Measurements from ENCODE around the gene NPPC.
"Not testable (repeated sequence)": the region's sequence is repeated elsewhere in the genome, so short reads cannot be mapped to it uniquely, and the experiment has no call there.

NPPC gene

GRCh38 chr2:231886071-231886681 is 40.0 kb downstream of the NPPC start:
- H3K9ac ChIP-seq: no peak overlapping the region
- H3K4me1 ChIP-seq: no peaks in the 10 kb centered on the region
- no peak overlapping the region for H3K4me2 ChIP-seq (ENCODE audit: low read length)
- no peak overlapping the region for H3K27ac ChIP-seq
- no peaks in the 10 kb centered on the region for H3K36me3 ChIP-seq (ENCODE audit: control insufficient read depth, insufficient read depth, low read length)
- H3K4me3 ChIP-seq (ENCODE audit: low read depth, low read length): no peak overlapping the region
- H3K27me3 ChIP-seq (ENCODE audit: control insufficient read depth, insufficient read depth, low read length): no peaks in the 10 kb centered on the region
- H3K79me2 ChIP-seq: no peaks in the 10 kb centered on the region
- no peaks in the 10 kb centered on the region for H3K9me3 ChIP-seq (ENCODE audit: control insufficient read depth, low read length)
- H2AFZ ChIP-seq: no peak overlapping the region
- TF ChIP-seq CTCF (IDR thresholded peaks at IDR 0.05): no peak

- H3K9me3 ChIP-seq (ENCODE audit: control insufficient read depth, low read length): no peaks in the 10 kb centered on the region
- TF ChIP-seq CTCF (IDR thresholded peaks at IDR 0.05): no peak
Measured at GRCh38 chr2:231884438-231885140, 41.6 kb downstream of the NPPC start.

GRCh38 chr2:231883468-231883881 is 42.7 kb downstream of the NPPC start:
- TF ChIP-seq CTCF (IDR thresholded peaks at IDR 0.05): no peak
- no peaks in the 10 kb centered on the region for H3K79me2 ChIP-seq
- no peaks in the 10 kb centered on the region for H3K9me3 ChIP-seq (ENCODE audit: control insufficient read depth, low read length)
- no peak overlapping the region for H3K4me2 ChIP-seq (ENCODE audit: low read length)
- no peaks in the 10 kb centered on the region for H3K4me1 ChIP-seq
- no peak overlapping the region for H3K4me3 ChIP-seq (ENCODE audit: low read depth, low read length)
- no peak overlapping the region for H2AFZ ChIP-seq
- H3K36me3 ChIP-seq (ENCODE audit: control insufficient read depth, insufficient read depth, low read length): no peaks in the 10 kb centered on the region
- no peak overlapping the region for H3K27ac ChIP-seq
- no peaks in the 10 kb centered on the region for H3K27me3 ChIP-seq (ENCODE audit: control insufficient read depth, insufficient read depth, low read length)
- H3K9ac ChIP-seq: no peak overlapping the region

More at GRCh38 chr2:231884438-231885140, 41.6 kb downstream of the NPPC start:
- no peak overlapping the region for H3K4me2 ChIP-seq (ENCODE audit: low read length)
- H3K27me3 ChIP-seq (ENCODE audit: control insufficient read depth, insufficient read depth, low read length): no peaks in the 10 kb centered on the region
- no peaks in the 10 kb centered on the region for H3K79me2 ChIP-seq
- no peak overlapping the region for H3K9ac ChIP-seq
- no peak overlapping the region for H3K4me3 ChIP-seq (ENCODE audit: low read depth, low read length)
- no peaks in the 10 kb centered on the region for H3K36me3 ChIP-seq (ENCODE audit: control insufficient read depth, insufficient read depth, low read length)
- H3K4me1 ChIP-seq: no peaks in the 10 kb centered on the region
- no peak overlapping the region for H3K27ac ChIP-seq
- no peak overlapping the region for H2AFZ ChIP-seq

- H3K4me3 ChIP-seq (ENCODE audit: low read depth, low read length): no peak overlapping the region
- TF ChIP-seq CTCF (IDR thresholded peaks at IDR 0.05): no peak
- no peaks in the 10 kb centered on the region for H3K79me2 ChIP-seq
- no peaks in the 10 kb centered on the region for H3K27me3 ChIP-seq (ENCODE audit: control insufficient read depth, insufficient read depth, low read length)
- no peak overlapping the region for H3K9ac ChIP-seq
- no peak overlapping the region for H2AFZ ChIP-seq
- H3K4me1 ChIP-seq: no peaks in the 10 kb centered on the region
- H3K36me3 ChIP-seq (ENCODE audit: control insufficient read depth, insufficient read depth, low read length): no peaks in the 10 kb centered on the region
- H3K4me2 ChIP-seq (ENCODE audit: low read length): no peak overlapping the region
- no peaks in the 10 kb centered on the region for H3K9me3 ChIP-seq (ENCODE audit: control insufficient read depth, low read length)
- H3K27ac ChIP-seq: no peak overlapping the region
Measured at GRCh38 chr2:231882646-231883045, 43.5 kb downstream of the NPPC start.

GRCh38 chr2:231880371-231880770 is 45.8 kb downstream of the NPPC start:
- not testable (repeated sequence) for H3K36me3 ChIP-seq (ENCODE audit: control insufficient read depth, insufficient read depth, low read length); H2AFZ ChIP-seq; H3K27me3 ChIP-seq (ENCODE audit: control insufficient read depth, insufficient read depth, low read length); H3K4me2 ChIP-seq (ENCODE audit: low read length); H3K27ac ChIP-seq; H3K9ac ChIP-seq; H3K9me3 ChIP-seq (ENCODE audit: control insufficient read depth, low read length); H3K4me3 ChIP-seq (ENCODE audit: low read depth, low read length); H3K4me1 ChIP-seq; H3K79me2 ChIP-seq

Measured in parathyroid adenoma (tissue), 2 donors.